Nephron (organoid): Measurements from ENCODE around the gene FMN2.

Source experiments
- H3K27ac Mint-ChIP-seq, 3 experiments: 2 replicates each; pipeline ENCODE4 v1.8.0; 2020; ENCODE audit warnings: mixed read lengths in 3 of 3, mild to moderate bottlenecking in 2 of 3, moderate library complexity in 1 of 3
- H3K27me3 Mint-ChIP-seq: 2 replicates; pipeline ENCODE4 v1.8.0; 2021; ENCODE audit warnings: low read depth, mild to moderate bottlenecking, moderate library complexity, mixed read lengths
- H3K36me3 Mint-ChIP-seq: 2 replicates; pipeline ENCODE4 v1.8.0; 2020; ENCODE audit warnings: low read depth, mixed read lengths
- H3K4me1 Mint-ChIP-seq: 2 replicates; pipeline ENCODE4 v1.8.0; 2020; ENCODE audit warnings: mixed read lengths
- H3K4me3 Mint-ChIP-seq, 3 experiments: 2 replicates each; pipeline ENCODE4 v1.8.0; 2020; ENCODE audit warnings: mild to moderate bottlenecking in 3 of 3, mixed read lengths in 3 of 3, moderate library complexity in 2 of 3
- H3K9me3 Mint-ChIP-seq: 2 replicates; pipeline ENCODE4 v1.8.0; 2020; ENCODE audit warnings: mixed read lengths
- CTCF ChIP-seq, 3 experiments: fragments of 200-600 bp; sonication (generic); IDR thresholded peaks; one replicate each; pipeline ENCODE4 v1.5.0; 2021; ENCODE audit warnings: antibody characterized with exemption in 3 of 3; ENCODE audit not compliant: unreplicated experiment in 3 of 3

Gene FMN2

GRCh38 chr1:240092301-240093119 lies 827 bp downstream of the FMN2 start:
- H3K9me3 Mint-ChIP-seq = no peaks in the 10 kb centered on the region
- H3K27me3 Mint-ChIP-seq = peaks cover 86% of the 10 kb centered on the region
- H3K27ac Mint-ChIP-seq = no peak overlapping the region
- peaks cover 6% of the 10 kb centered on the region for H3K4me1 Mint-ChIP-seq
- peak overlapping the region; percentile 80 to 85 (median 80) for H3K4me3 Mint-ChIP-seq
- H3K36me3 Mint-ChIP-seq = no peaks in the 10 kb centered on the region
- peak in 2 of 3 experiments; percentile 12 to 35 for TF ChIP-seq CTCF (IDR thresholded peaks at IDR 0.05; ENCODE audit: unreplicated experiment in 3 of 3)

- no peaks in the 10 kb centered on the region for H3K36me3 Mint-ChIP-seq
- H3K27ac Mint-ChIP-seq = no peak overlapping the region
- H3K9me3 Mint-ChIP-seq = no peaks in the 10 kb centered on the region
- H3K4me3 Mint-ChIP-seq = peak overlapping the region; percentile 73 to 76 (median 76)
- TF ChIP-seq CTCF (IDR thresholded peaks at IDR 0.05; ENCODE audit: unreplicated experiment in 3 of 3) = no peak
- H3K4me1 Mint-ChIP-seq = peaks cover 6% of the 10 kb centered on the region
- H3K27me3 Mint-ChIP-seq = peaks cover 83% of the 10 kb centered on the region
Observed at GRCh38 chr1:240093120-240093961, 1.7 kb downstream of the FMN2 start.

GRCh38 chr1:240094041-240094722 lies 2.5 kb downstream of the FMN2 start:
- Mint-ChIP-seq H3K9me3 (no peaks in the 10 kb centered on the region), H3K4me3 (peak overlapping the region; percentile 65 to 68 (median 67)), H3K27ac (no peak overlapping the region), H3K27me3 (peaks cover 79% of the 10 kb centered on the region), H3K36me3 (no peaks in the 10 kb centered on the region), H3K4me1 (peaks cover 6% of the 10 kb centered on the region)
- TF ChIP-seq CTCF (IDR thresholded peaks at IDR 0.05; ENCODE audit: unreplicated experiment in 3 of 3) = no peak

GRCh38 chr1:240096974-240097373 lies 5.3 kb downstream of the FMN2 start:
- H3K9me3 Mint-ChIP-seq = no peaks in the 10 kb centered on the region
- no peak overlapping the region for H3K27ac Mint-ChIP-seq
- H3K27me3 Mint-ChIP-seq = peaks cover 68% of the 10 kb centered on the region
- no peaks in the 10 kb centered on the region for H3K4me1 Mint-ChIP-seq
- H3K4me3 Mint-ChIP-seq = no peak overlapping the region
- H3K36me3 Mint-ChIP-seq = no peaks in the 10 kb centered on the region
- no peak for TF ChIP-seq CTCF (IDR thresholded peaks at IDR 0.05; ENCODE audit: unreplicated experiment in 3 of 3)

GRCh38 chr1:240098534-240098933 lies 6.9 kb downstream of the FMN2 start:
- no peaks in the 10 kb centered on the region for H3K9me3 Mint-ChIP-seq
- no peak overlapping the region for H3K4me3 Mint-ChIP-seq
- no peak for TF ChIP-seq CTCF (IDR thresholded peaks at IDR 0.05; ENCODE audit: unreplicated experiment in 3 of 3)
- H3K4me1 Mint-ChIP-seq = no peaks in the 10 kb centered on the region
- H3K27me3 Mint-ChIP-seq = peaks cover 54% of the 10 kb centered on the region
- H3K36me3 Mint-ChIP-seq = no peaks in the 10 kb centered on the region
- H3K27ac Mint-ChIP-seq = no peak overlapping the region
